HepG2 (cell line): ENCODE results near the gene GPR107. TPM values are rescaled to one million over a fixed set of nuclear protein-coding genes. Genes with fewer than 3 reads are reported as not detected.

Source experiments
- ATAC-seq: fragments of 200-7000 bp; cut with Tn5 transposase; 3 replicates; pipeline ENCODE4 v1.9.1; 2020; ENCODE audit warnings: mild to moderate bottlenecking, moderate library complexity
- BruUV-seq: library from RNA; stranded (reverse); fragments of 400-500 nt; replicated peaks from 2 replicates; lab custom pipeline; 2021; lab: Mats Ljungman, UMichigan
- CTCF ChIA-PET: fragments of 300-600 bp; formaldehyde crosslinking; extraction: SDS; loops from one replicate; lab custom pipeline; 2021; ENCODE audit warnings: low total read pairs, inconsistent platforms, low intra/inter-chr PET ratio; lab: Yijun Ruan, JAX
- POLR2A ChIA-PET: fragments of 350-600 bp; sonication (Branson Sonifier 250); formaldehyde crosslinking; loops from one replicate; lab custom pipeline; 2020; ENCODE audit warnings: antibody characterized with exemption, inconsistent platforms; lab: Yijun Ruan, JAX
- DNase-seq: peaks from one replicate; pipeline ENCODE4 v3.0.0-alpha.2; 2015; ENCODE audit warnings: low spot score
- FAIRE-seq: peaks from 3 replicates; lab custom pipeline; 2011; peaks lifted over from hg19 to GRCh38; lab: Jason Lieb, UNC
- H2AFZ ChIP-seq: one replicate; pipeline ENCODE4 v1.6.1; 2011; ENCODE audit warnings: low read length, inconsistent platforms
- H3K27ac ChIP-seq: fragments of 300-600 bp; 3 replicates; pipeline ENCODE4 v1.8.0; 2011; ENCODE audit warnings: mixed run types, mild to moderate bottlenecking, mixed read lengths, low read length, inconsistent platforms; ENCODE audit not compliant: insufficient read depth; ENCODE audit errors: extremely low read length
- H3K27me3 ChIP-seq, 2 experiments: fragments of 200-600 bp in 1 of 2; 2 replicates in 1 of 2; 3 replicates in 1 of 2; pipeline versions ENCODE4 v1.6.0 to v1.8.0; 2011; ENCODE audit warnings: low read length in 2 of 2, mild to moderate bottlenecking in 2 of 2, moderate library complexity in 2 of 2, inconsistent platforms in 1 of 2; ENCODE audit not compliant: insufficient read depth in 2 of 2, control insufficient read depth in 1 of 2
- H3K36me3 ChIP-seq, 2 experiments: fragments of 200-600 bp in 1 of 2; replicated peaks in 1 of 2; 2 replicates in 1 of 2; 3 replicates in 1 of 2; pipeline versions ENCODE4 v1.5.1 to v1.8.0; 2011; ENCODE audit warnings: low read length in 2 of 2, inconsistent platforms in 1 of 2; ENCODE audit not compliant: insufficient read depth in 2 of 2, control insufficient read depth in 1 of 2
- H3K4me1 ChIP-seq: 2 replicates; pipeline ENCODE4 v1.5.1; 2012; ENCODE audit warnings: low read length, inconsistent platforms; ENCODE audit not compliant: insufficient read depth
- H3K4me2 ChIP-seq: 2 replicates; pipeline ENCODE4 v1.6.0; 2011; ENCODE audit warnings: low read depth, low read length, inconsistent platforms
- H3K4me3 ChIP-seq, 3 experiments: fragments of 200-600 bp in 1 of 3; sonication (generic), shearing (Covaris generic) in 1 of 3; replicated peaks in 1 of 3; 2 replicates each; pipeline ENCODE4 v1.5.1; 2011 to 2016; ENCODE audit warnings: low read length in 3 of 3, inconsistent platforms in 2 of 3, low read depth in 2 of 3, mild to moderate bottlenecking in 2 of 3, control low read depth in 1 of 3, mixed read lengths in 1 of 3; ENCODE audit not compliant: insufficient read depth in 1 of 3
- H3K79me2 ChIP-seq: one replicate; pipeline ENCODE4 v1.6.1; 2011; ENCODE audit warnings: low read length, inconsistent platforms; ENCODE audit not compliant: insufficient read depth
- H3K9ac ChIP-seq: 2 replicates; pipeline ENCODE4 v1.6.0; 2011; ENCODE audit warnings: mild to moderate bottlenecking, low read depth, low read length, inconsistent platforms; ENCODE audit not compliant: insufficient read depth
- H3K9me3 ChIP-seq: 2 replicates; pipeline ENCODE4 v1.5.1; 2012; ENCODE audit warnings: mild to moderate bottlenecking, low read length
- H4K20me1 ChIP-seq: 2 replicates; pipeline ENCODE4 v1.6.0; 2011; ENCODE audit warnings: inconsistent platforms, mild to moderate bottlenecking, low read length, moderate library complexity; ENCODE audit not compliant: insufficient read depth
- CBX2 ChIP-seq, 2 experiments: fragments of 200-600 bp in 1 of 2; sonication (generic); formaldehyde crosslinking in 1 of 2; IDR thresholded peaks; 2 replicates each; pipeline versions ENCODE4 v1.7.0 to v1.8.1; 2018 to 2022; ENCODE audit warnings: low read depth in 2 of 2, low read length in 1 of 2, mild to moderate bottlenecking in 1 of 2, missing genetic modification reagents in 1 of 2
- MED8 ChIP-seq: sonication (generic); formaldehyde crosslinking; IDR thresholded peaks from 2 replicates; pipeline ENCODE4 v1.8.1; 2023; ENCODE audit warnings: mild to moderate bottlenecking, missing genetic modification reagents; ENCODE audit not compliant: insufficient replicate concordance
- NFYB ChIP-seq: sonication (generic); formaldehyde crosslinking; IDR thresholded peaks from 2 replicates; pipeline ENCODE4 v1.4.0; 2020; ENCODE audit warnings: missing genetic modification reagents
- RCOR2 ChIP-seq: IDR thresholded peaks from 2 replicates; pipeline ENCODE4 v1.6.1; 2016; ENCODE audit warnings: missing biosample characterization, missing genetic modification reagents
- REST ChIP-seq, 2 experiments: IDR thresholded peaks; 2 replicates each; pipeline ENCODE4 v1.6.1; 2011 to 2012; ENCODE audit warnings: low read length in 2 of 2, borderline replicate concordance in 1 of 2, low read depth in 1 of 2, mild to moderate bottlenecking in 1 of 2, moderate library complexity in 1 of 2
- SALL1 ChIP-seq: sonication (generic); formaldehyde crosslinking; IDR thresholded peaks from 2 replicates; pipeline ENCODE4 v1.8.0; 2022; ENCODE audit warnings: mild to moderate bottlenecking, missing genetic modification reagents
- SMC3 ChIP-seq: IDR thresholded peaks from 2 replicates; pipeline ENCODE4 v1.6.1; 2011; ENCODE audit warnings: low read length, improper control_type of control experiment
- SPEN ChIP-seq: sonication (generic); formaldehyde crosslinking; IDR thresholded peaks from 2 replicates; pipeline ENCODE4 v1.5.1; 2020; ENCODE audit warnings: low read depth, mild to moderate bottlenecking, missing genetic modification reagents
- SRY ChIP-seq: sonication (generic); formaldehyde crosslinking; IDR thresholded peaks from 2 replicates; pipeline ENCODE4 v1.8.0; 2022; ENCODE audit warnings: mild to moderate bottlenecking, missing genetic modification reagents
- TCF7L2 ChIP-seq: IDR thresholded peaks from 2 replicates; pipeline ENCODE4 v1.6.1; 2011; ENCODE audit warnings: mild to moderate bottlenecking, low read depth, low read length, moderate library complexity
- TERF1 ChIP-seq: sonication (generic); formaldehyde crosslinking; IDR thresholded peaks from 2 replicates; pipeline ENCODE4 v1.8.0; 2022; ENCODE audit warnings: mild to moderate bottlenecking, missing genetic modification reagents, moderate library complexity
- ZC3H4 ChIP-seq: sonication (generic); formaldehyde crosslinking; IDR thresholded peaks from 2 replicates; pipeline ENCODE4 v1.4.0; 2020; ENCODE audit warnings: missing genetic modification reagents, borderline replicate concordance
- ZFP36L1 ChIP-seq: sonication (generic); formaldehyde crosslinking; IDR thresholded peaks from 2 replicates; pipeline ENCODE4 v1.8.0; 2022; ENCODE audit warnings: mild to moderate bottlenecking, missing genetic modification reagents, moderate library complexity
- ZNF382 ChIP-seq: sonication (generic); formaldehyde crosslinking; IDR thresholded peaks from 2 replicates; pipeline ENCODE4 v1.5.0; 2020; ENCODE audit warnings: missing genetic modification reagents, mild to moderate bottlenecking, borderline replicate concordance
- ZNF460 ChIP-seq: sonication (generic); formaldehyde crosslinking; IDR thresholded peaks from 2 replicates; pipeline ENCODE4 v1.5.1; 2020; ENCODE audit warnings: missing genetic modification reagents, mild to moderate bottlenecking, borderline replicate concordance
- ZNF484 ChIP-seq: sonication (generic); formaldehyde crosslinking; IDR thresholded peaks from 2 replicates; pipeline ENCODE4 v1.5.1; 2020; ENCODE audit warnings: mild to moderate bottlenecking, low read depth, missing genetic modification reagents, borderline replicate concordance
- ZNF570 ChIP-seq: sonication (generic); formaldehyde crosslinking; IDR thresholded peaks from 2 replicates; pipeline ENCODE4 v1.4.0; 2020; ENCODE audit warnings: mild to moderate bottlenecking, missing genetic modification reagents, borderline replicate concordance
- ZNF720 ChIP-seq: sonication (generic); formaldehyde crosslinking; IDR thresholded peaks from 2 replicates; pipeline ENCODE4 v1.4.0; 2020; ENCODE audit warnings: missing genetic modification reagents
- ZNF770 ChIP-seq: sonication (generic); formaldehyde crosslinking; IDR thresholded peaks from 2 replicates; pipeline ENCODE4 v1.5.0; 2020; ENCODE audit warnings: mild to moderate bottlenecking, missing genetic modification reagents
- WGBS: methylation state at CpG from one replicate; pipeline ENCODE4 v1.1.6; 2017; ENCODE audit warnings: low lambda C conversion rate; 5-methylcytosine and 5-hydroxymethylcytosine counted together
- in situ Hi-C: cut with HindIII; loops from 2 replicates; pipeline ENCODE4 v1.10.0; 2017; ENCODE audit warnings: low pct_unique_long_range_greater_than_20kb; ENCODE audit not compliant: extremely low pct_ligation_motif_present
- intact Hi-C: fragments of 100-400 bp; cut with micrococcal nuclease; formaldehyde crosslinking; loops from one replicate; pipeline ENCODE4 v1.10.0; 2022; ENCODE audit not compliant: unreplicated experiment
- polyA plus RNA-seq, 8 experiments: library from polyadenylated mRNA; depleted of rRNA in 3 of 8; stranded (reverse) in 7 of 8; unstranded in 1 of 8; fragments of >200 nt; fragmentation: Illumina TruSeq in 4 of 8; extraction: Trizol in 4 of 8; gene quantifications; 2 replicates each; pipeline versions ENCODE4 v1.2.1 to v1.2.3, GENCODE V29; 2011 to 2016; ENCODE audit warnings: low read depth in 4 of 8, missing spikeins in 1 of 8, mixed read lengths in 1 of 8; ENCODE audit not compliant: insufficient read depth in 1 of 8
- total RNA-seq, 5 experiments: library from RNA; depleted of rRNA; stranded (reverse); fragments of >200 nt; fragmentation: Illumina TruSeq; extraction: Trizol; gene quantifications; 2 replicates each; pipeline ENCODE4 v1.2.3, GENCODE V29; 2016; ENCODE audit warnings: low read depth in 1 of 5

Gene GPR107
- total and polyA plus RNA-seq, 2 of the 13 experiments (the other 11 are each of a cell fraction or from before 2014, with no cell fraction given): 22.5 to 24.4 TPM

GRCh38 chr9:130185490-130186031 lies 131.9 kb downstream of the GPR107 start:
- ChIA-PET CTCF (no interaction called here), POLR2A (no interaction called here)
- Histone ChIP-seq H3K36me3 (no peaks in the 10 kb centered on the region), H3K4me1 (peaks cover 30% of the 10 kb centered on the region), H3K9me3 (no peaks in the 10 kb centered on the region), H3K4me2 (no peak overlapping the region), H3K4me3 (no peak overlapping the region), H4K20me1 (no peaks in the 10 kb centered on the region), H2AFZ (no peak overlapping the region), H3K27me3 (no peaks in the 10 kb centered on the region), H3K79me2 (no peaks in the 10 kb centered on the region), H3K9ac (no peak overlapping the region), H3K27ac (no peak overlapping the region)
- intact Hi-C loops: no loop called here
- in situ Hi-C loops: no loop called here
- BruUV-seq: no TSS peak
- DNase-seq (no peak), FAIRE-seq (no peak), ATAC-seq (no peak)
- WGBS: 87% methylated on average over 10 of the region's 17 CpGs
- TF ChIP-seq ZNF570 (CRISPR knock-in tag): no peak
- TF ChIP-seq NFYB (CRISPR knock-in tag): no peak
- TF ChIP-seq SPEN (CRISPR knock-in tag): no peak
- no peak for TF ChIP-seq RCOR2
- no peak for TF ChIP-seq MED8
- TF ChIP-seq TERF1 (CRISPR knock-in tag): no peak
- no peak for TF ChIP-seq SRY (CRISPR knock-in tag)
- TF ChIP-seq ZNF460 (CRISPR knock-in tag): no peak
- no peak for TF ChIP-seq ZNF720 (CRISPR knock-in tag)
- no peak for TF ChIP-seq ZNF382 (CRISPR knock-in tag)
- no peak for TF ChIP-seq REST (IDR thresholded peaks at IDR 0.05; ENCODE audit: borderline replicate concordance in 1 of 2, low read depth in 1 of 2, low read length in 2 of 2)
- no peak for TF ChIP-seq TCF7L2
- no peak for TF ChIP-seq SMC3
- TF ChIP-seq ZC3H4 (CRISPR knock-in tag): no peak
- TF ChIP-seq ZFP36L1 (CRISPR knock-in tag): no peak
- TF ChIP-seq ZNF484 (CRISPR knock-in tag): no peak
- TF ChIP-seq SALL1 (CRISPR knock-in tag): no peak
- no peak for TF ChIP-seq CBX2 (IDR thresholded peaks at IDR 0.05; ENCODE audit: low read depth, low read length)
- no peak for TF ChIP-seq CBX2 (CRISPR knock-in tag; IDR thresholded peaks at IDR 0.05; ENCODE audit: low read depth)
- no peak for TF ChIP-seq ZNF770 (CRISPR knock-in tag)
